K562 (cell line): ENCODE data around the gene PFKP. TPM values are rescaled to one million over a fixed set of nuclear protein-coding genes. Genes with fewer than 3 reads are reported as not detected.

ENCODE experiments used
- ATAC-seq: fragments of 200-7000 bp; cut with Tn5 transposase; 3 replicates; pipeline ENCODE4 v1.9.1; 2020; ENCODE audit warnings: moderate library complexity
- BruUV-seq: library from RNA; stranded (reverse); fragments of 400-500 nt; replicated peaks from 2 replicates; lab custom pipeline; 2021; lab: Mats Ljungman, UMichigan
- CTCF ChIA-PET: fragments of 300-600 bp; formaldehyde crosslinking; extraction: SDS; loops from one replicate; lab custom pipeline; 2021; ENCODE audit warnings: low intra/inter-chr PET ratio; lab: Yijun Ruan, JAX
- POLR2A ChIA-PET: fragments of 300-600, 350-650 bp; sonication (Branson Sonifier 250); formaldehyde crosslinking; extraction: SDS; loops from one replicate; lab custom pipeline; 2021; ENCODE audit warnings: antibody characterized with exemption, inconsistent platforms; lab: Yijun Ruan, JAX
- DNase-seq, 4 experiments: peaks; one replicate each; pipeline versions ENCODE4 v3.0.0 to v3.0.0-alpha.2; 2011 to 2018; ENCODE audit warnings: low spot score in 3 of 4, mixed read lengths in 3 of 4; ENCODE audit errors: extremely low read depth in 1 of 4
- FAIRE-seq: peaks from 2 replicates; lab custom pipeline; 2011; peaks lifted over from hg19 to GRCh38; lab: Jason Lieb, UNC
- H2AFZ ChIP-seq: 2 replicates; pipeline ENCODE4 v1.6.0; 2011; ENCODE audit warnings: low read depth, low read length, control low read depth, inconsistent platforms
- H3K27ac ChIP-seq: fragments of 200-600 bp; 3 replicates; pipeline ENCODE4 v1.8.0; 2011; ENCODE audit warnings: low read depth, mild to moderate bottlenecking, control low read depth, inconsistent platforms, low read length, moderate library complexity, mixed read lengths; ENCODE audit errors: extremely low read depth
- H3K27me3 ChIP-seq, 2 experiments: fragments of 300-600 bp in 1 of 2; 2 replicates in 1 of 2; 3 replicates in 1 of 2; pipeline versions ENCODE4 v1.6.0 to v1.8.0; 2011; ENCODE audit warnings: inconsistent platforms in 2 of 2, low read length in 2 of 2, mild to moderate bottlenecking in 1 of 2, mixed read lengths in 1 of 2, moderate library complexity in 1 of 2; ENCODE audit not compliant: control insufficient read depth in 2 of 2, insufficient read depth in 2 of 2
- H3K36me3 ChIP-seq: fragments of 300-600 bp; 3 replicates; pipeline ENCODE4 v1.8.0; 2011; ENCODE audit warnings: mild to moderate bottlenecking, low read length, inconsistent platforms; ENCODE audit not compliant: control insufficient read depth, insufficient read depth
- H3K4me1 ChIP-seq, 2 experiments: fragments of 200-600 bp in 1 of 2; replicated peaks in 1 of 2; 2 replicates in 1 of 2; 3 replicates in 1 of 2; pipeline versions ENCODE4 v1.5.1 to v1.8.0; 2011; ENCODE audit warnings: inconsistent platforms in 2 of 2, low read length in 2 of 2, mild to moderate bottlenecking in 1 of 2, mixed read lengths in 1 of 2, moderate library complexity in 1 of 2; ENCODE audit not compliant: control insufficient read depth in 2 of 2, insufficient read depth in 2 of 2
- H3K4me2 ChIP-seq: 2 replicates; pipeline ENCODE4 v1.6.1; 2011; ENCODE audit warnings: low read length, control low read depth, inconsistent platforms, mixed read lengths; ENCODE audit not compliant: insufficient read depth
- H3K4me3 ChIP-seq: fragments of 200-600 bp; sonication (generic), shearing (Covaris generic); 2 replicates; pipeline ENCODE4 v1.5.1; 2016; ENCODE audit warnings: control low read depth, inconsistent platforms
- H3K79me2 ChIP-seq: fragments of 200-600 bp; 3 replicates; pipeline ENCODE4 v1.8.0; 2011; ENCODE audit warnings: low read length, inconsistent platforms; ENCODE audit not compliant: control insufficient read depth, insufficient read depth
- H3K9ac ChIP-seq, 2 experiments: 2 replicates each; pipeline versions ENCODE4 v1.6.0 to v1.6.1; 2011; ENCODE audit warnings: low read depth in 2 of 2, low read length in 2 of 2, control low read depth in 1 of 2, inconsistent platforms in 1 of 2, mild to moderate bottlenecking in 1 of 2, mixed read lengths in 1 of 2; ENCODE audit not compliant: insufficient read depth in 1 of 2
- H3K9me1 ChIP-seq: one replicate; pipeline ENCODE4 v1.6.0; 2011; ENCODE audit warnings: inconsistent platforms, mild to moderate bottlenecking, low read length, moderate library complexity; ENCODE audit not compliant: control insufficient read depth, insufficient read depth
- H3K9me3 ChIP-seq: replicated peaks from 2 replicates; pipeline ENCODE4 v1.5.1; 2011; ENCODE audit warnings: low read depth, low read length, inconsistent platforms; ENCODE audit not compliant: control insufficient read depth, insufficient read depth
- H4K20me1 ChIP-seq: replicated peaks from 2 replicates; pipeline ENCODE4 v1.6.1; 2011; ENCODE audit warnings: low read length, inconsistent platforms, mixed read lengths; ENCODE audit not compliant: control insufficient read depth, insufficient read depth
- CHD2 ChIP-seq: IDR thresholded peaks from 2 replicates; pipeline ENCODE4 v1.6.1; 2011; ENCODE audit warnings: low read depth, low read length
- CHD4 ChIP-seq: fragments of 200-600 bp; sonication (generic); IDR thresholded peaks from 3 replicates; pipeline ENCODE4 v1.6.1; 2012; ENCODE audit warnings: low read depth, mild to moderate bottlenecking, mixed read lengths, low read length, inconsistent platforms; ENCODE audit not compliant: insufficient read depth, insufficient replicate concordance, poor library complexity, severe bottlenecking
- DIDO1 ChIP-seq: fragments of 450-650 bp; IDR thresholded peaks from 2 replicates; pipeline ENCODE4 v1.6.1; 2016; ENCODE audit warnings: low read depth, missing biosample characterization, missing genetic modification characterization
- E2F8 ChIP-seq: fragments of 450-650 bp; IDR thresholded peaks from 2 replicates; pipeline ENCODE4 v1.7.1; 2018; ENCODE audit warnings: mild to moderate bottlenecking, low read depth; ENCODE audit not compliant: partially characterized antibody
- FOXP4 ChIP-seq: sonication (generic); formaldehyde crosslinking; IDR thresholded peaks from 2 replicates; pipeline ENCODE4 v1.8.0; 2022; ENCODE audit warnings: mild to moderate bottlenecking, missing genetic modification reagents, borderline replicate concordance
- PTRF ChIP-seq: fragments of 450-650 bp; IDR thresholded peaks from 2 replicates; pipeline ENCODE4 v1.6.1; 2016; ENCODE audit warnings: mild to moderate bottlenecking, missing genetic modification characterization, missing compliant biosample characterization
- TEAD4 ChIP-seq, 2 experiments: sonication (generic) in 1 of 2; formaldehyde crosslinking in 1 of 2; IDR thresholded peaks; 2 replicates each; pipeline versions ENCODE4 v1.6.1 to v1.8.0; 2012 to 2022; ENCODE audit warnings: borderline replicate concordance in 1 of 2, inconsistent platforms in 1 of 2, low read length in 1 of 2, mild to moderate bottlenecking in 1 of 2, missing genetic modification reagents in 1 of 2
- ZBTB43 ChIP-seq: sonication (generic); formaldehyde crosslinking; IDR thresholded peaks from 2 replicates; pipeline ENCODE4 v1.8.0; 2023; ENCODE audit warnings: mild to moderate bottlenecking, missing genetic modification reagents
- ZNF263 ChIP-seq: sonication (generic); formaldehyde crosslinking; IDR thresholded peaks from 2 replicates; pipeline ENCODE4 v1.8.0; 2022; ENCODE audit warnings: mild to moderate bottlenecking, missing genetic modification reagents, borderline replicate concordance
- ZNF655 ChIP-seq: fragments of 250-450 bp; sonication (Bioruptor Pico); IDR thresholded peaks from 2 replicates; pipeline ENCODE4 v1.5.0; 2021
- WGBS: fragments of 100-300 bp; shearing (Covaris generic); methylation state at CpG from one replicate; pipeline ENCODE4 v1.1.6; 2016; ENCODE audit warnings: low coverage, mixed read lengths; ENCODE audit not compliant: insufficient coverage; ENCODE audit errors: missing lambda C conversion rate; 5-methylcytosine and 5-hydroxymethylcytosine counted together
- in situ Hi-C: fragments of 300-500 bp; cut with MboI; formaldehyde crosslinking; loops from 4 replicates; pipeline ENCODE4 v1.15.0; 2018; ENCODE audit warnings: inconsistent platforms, mixed read lengths
- intact Hi-C: fragments of 100-400 bp; cut with micrococcal nuclease; formaldehyde crosslinking; loops from 2 replicates; pipeline ENCODE4 v1.14.2; 2022
- polyA plus RNA-seq, 8 experiments: library from polyadenylated mRNA; depleted of rRNA in 4 of 8; stranded (reverse) in 5 of 8; unstranded in 3 of 8; fragments of >200 nt; fragmentation: Nextera tagmentation in 2 of 8; fragmentation: Illumina TruSeq in 1 of 8; extraction: Ambion mirVana in 2 of 8; extraction: Trizol in 1 of 8; gene quantifications; 2 replicates each; pipeline versions ENCODE4 v1.2.1 to v1.2.3, GENCODE V29; 2011 to 2014; ENCODE audit warnings: inconsistent platforms in 1 of 8, missing spikeins in 1 of 8
- total RNA-seq, 7 experiments: library from RNA; depleted of rRNA in 6 of 7; stranded (reverse); fragments of >200 nt in 6 of 7; fragmentation: Illumina TruSeq in 2 of 7; extraction: Trizol in 2 of 7; gene quantifications; 2 replicates each; pipeline versions ENCODE4 v1.2.1 to v1.2.3, GENCODE V29; 2011 to 2021; ENCODE audit warnings: low replicate concordance in 1 of 7

PFKP gene
- total and polyA plus RNA-seq, 9 of the 15 experiments (the other 6 are each of a cell fraction or from before 2014, with no cell fraction given), result 23.5 to 116 (median 62.1) TPM

- H2AFZ ChIP-seq, result no peak overlapping the region
- no TSS peak for BruUV-seq
Observed at GRCh38 chr10:3018247-3018646, 49.1 kb upstream of the PFKP start.

More at GRCh38 chr10:3018247-3018646, 49.1 kb upstream of the PFKP start:
- Histone ChIP-seq H3K36me3 (no peaks in the 10 kb centered on the region), H3K4me3 (no peak overlapping the region), H3K4me1 (no peaks in the 10 kb centered on the region), H3K9me1 (no peaks in the 10 kb centered on the region), H3K79me2 (no peaks in the 10 kb centered on the region), H3K9ac (no peak overlapping the region), H3K27me3 (peaks cover 25 to 62% of the 10 kb centered on the region in 2 experiments), H4K20me1 (no peaks in the 10 kb centered on the region), H3K27ac (no peak overlapping the region), H3K9me3 (no peaks in the 10 kb centered on the region), H3K4me2 (no peak overlapping the region)
- WGBS, result 0% methylated on average over 4 of the region's 4 CpGs
- in situ Hi-C loops, result no loop called here
- no peak for DNase-seq
- ATAC-seq, result no peak
- intact Hi-C loops, result no loop called here
- TF ChIP-seq TEAD4 (IDR thresholded peaks at IDR 0.05; ENCODE audit: low read length) (no peak), TEAD4 (CRISPR knock-in tag; IDR thresholded peaks at IDR 0.05; ENCODE audit: borderline replicate concordance) (no peak), FOXP4 (CRISPR knock-in tag) (no peak), CHD4 (no peak), ZNF263 (CRISPR knock-in tag) (no peak), PTRF (tag) (no peak), ZBTB43 (CRISPR knock-in tag) (no peak), DIDO1 (no peak), ZNF655 (CRISPR knock-in tag) (no peak), CHD2 (no peak), E2F8 (no peak)
- ChIA-PET CTCF (no interaction called here), POLR2A (interaction anchor here (0.8 kb wide), 1 partner anchor 17 kb away, joined by 3 read pairs; no protein-coding TSS in a partner anchor)
- no peak for FAIRE-seq
